Measurements from ENCODE around the gene AMH. TPM values are rescaled to one million over a fixed set of nuclear protein-coding genes. Genes with fewer than 3 reads are reported as not detected.

The AMH gene
- total RNA-seq, 6 experiments from 2014 or later = 0.24 to 1.2 (median 0.59) TPM

GRCh38 chr19:2250766-2251105 is 1.6 kb downstream of the AMH start:
- ATAC-seq = no peak
- no peak overlapping the region for H3K27ac ChIP-seq
- H3K27me3 ChIP-seq = peaks cover 7 to 16% of the 10 kb centered on the region in 2 donors
- TF ChIP-seq, protein P1, sequence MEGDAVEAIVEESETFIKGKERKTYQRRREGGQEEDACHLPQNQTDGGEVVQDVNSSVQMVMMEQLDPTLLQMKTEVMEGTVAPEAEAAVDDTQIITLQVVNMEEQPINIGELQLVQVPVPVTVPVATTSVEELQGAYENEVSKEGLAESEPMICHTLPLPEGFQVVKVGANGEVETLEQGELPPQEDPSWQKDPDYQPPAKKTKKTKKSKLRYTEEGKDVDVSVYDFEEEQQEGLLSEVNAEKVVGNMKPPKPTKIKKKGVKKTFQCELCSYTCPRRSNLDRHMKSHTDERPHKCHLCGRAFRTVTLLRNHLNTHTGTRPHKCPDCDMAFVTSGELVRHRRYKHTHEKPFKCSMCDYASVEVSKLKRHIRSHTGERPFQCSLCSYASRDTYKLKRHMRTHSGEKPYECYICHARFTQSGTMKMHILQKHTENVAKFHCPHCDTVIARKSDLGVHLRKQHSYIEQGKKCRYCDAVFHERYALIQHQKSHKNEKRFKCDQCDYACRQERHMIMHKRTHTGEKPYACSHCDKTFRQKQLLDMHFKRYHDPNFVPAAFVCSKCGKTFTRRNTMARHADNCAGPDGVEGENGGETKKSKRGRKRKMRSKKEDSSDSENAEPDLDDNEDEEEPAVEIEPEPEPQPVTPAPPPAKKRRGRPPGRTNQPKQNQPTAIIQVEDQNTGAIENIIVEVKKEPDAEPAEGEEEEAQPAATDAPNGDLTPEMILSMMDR (IDR thresholded peaks at IDR 0.05) = no peak
- TF ChIP-seq POLR2A (IDR thresholded peaks at IDR 0.05) = no peak
- no peak for DNase-seq
- intact Hi-C loops (cut with DNase I) = no loop called here
- H3K9me3 ChIP-seq = no peaks in the 10 kb centered on the region
- no peak overlapping the region for H3K4me3 ChIP-seq
- peaks cover 0 to 27% (median 0%) of the 10 kb centered on the region in 4 donors for H3K4me1 ChIP-seq
- H3K36me3 ChIP-seq = peaks cover under 1 to 14% (median 12%) of the 10 kb centered on the region in 4 donors
- no CpG with 5 or more reads among the region's 40 CpGs for WGBS (ENCODE audit: insufficient coverage, low coverage, low lambda C conversion rate, missing lambda C conversion rate)

- WGBS (ENCODE audit: insufficient coverage, low coverage, low lambda C conversion rate, missing lambda C conversion rate) = no CpG with 5 or more reads among the region's 125 CpGs
- ATAC-seq = no peak
- peaks cover 0 to 27% (median 0%) of the 10 kb centered on the region in 4 donors for H3K4me1 ChIP-seq
- no peak for DNase-seq
- H3K4me3 ChIP-seq = no peak overlapping the region
- H3K36me3 ChIP-seq = peaks cover 0 to 11% (median 6%) of the 10 kb centered on the region in 4 donors
- no peak for TF ChIP-seq POLR2A (IDR thresholded peaks at IDR 0.05)
- TF ChIP-seq, protein P1 (IDR thresholded peaks at IDR 0.05) = no peak
- H3K27ac ChIP-seq = no peak overlapping the region
- no peaks in the 10 kb centered on the region for H3K9me3 ChIP-seq
- intact Hi-C loops (cut with DNase I) = no loop called here
- peaks cover 7 to 16% of the 10 kb centered on the region in 2 donors for H3K27me3 ChIP-seq
Measured at GRCh38 chr19:2251106-2252054, 2.3 kb downstream of the AMH start.

- DNase-seq = no peak
- intact Hi-C loops (cut with DNase I) = no loop called here
- no peak overlapping the region for H3K27ac ChIP-seq
- no peaks in the 10 kb centered on the region for H3K9me3 ChIP-seq
- TF ChIP-seq POLR2A (IDR thresholded peaks at IDR 0.05) = no peak
- TF ChIP-seq, protein P1 (IDR thresholded peaks at IDR 0.05) = no peak
- no peak for ATAC-seq
- peaks cover 0 to 5% (median 0%) of the 10 kb centered on the region in 4 donors for H3K36me3 ChIP-seq
- H3K27me3 ChIP-seq = peaks cover 7 to 16% of the 10 kb centered on the region in 2 donors
- WGBS (ENCODE audit: insufficient coverage, low coverage, low lambda C conversion rate, missing lambda C conversion rate) = 12% methylated on average over 25 of the region's 74 CpGs
- H3K4me1 ChIP-seq = peaks cover 0 to 27% (median 0%) of the 10 kb centered on the region in 4 donors
- H3K4me3 ChIP-seq = no peak overlapping the region
Measured at GRCh38 chr19:2252055-2252796, 3.1 kb downstream of the AMH start.

DNA sequence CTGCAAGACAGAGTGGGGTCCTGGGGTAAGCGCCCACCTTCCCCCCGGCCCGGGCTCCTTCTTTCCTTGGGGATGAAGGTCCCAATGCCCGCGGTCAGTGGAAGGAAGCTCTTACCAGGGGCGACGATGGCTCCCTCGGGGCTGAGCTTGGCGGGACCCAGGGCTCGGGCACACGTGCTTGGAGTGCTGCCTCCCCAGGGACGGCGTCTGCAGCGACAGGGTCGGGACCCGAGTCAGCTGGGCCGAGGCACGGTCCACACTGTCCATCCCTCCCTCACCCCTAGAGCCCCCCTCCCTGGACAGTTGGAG is 3.6 kb downstream of the AMH start:
- intact Hi-C loops (cut with DNase I) = no loop called here
- TF ChIP-seq POLR2A (IDR thresholded peaks at IDR 0.05) = no peak
- TF ChIP-seq, protein P1 (IDR thresholded peaks at IDR 0.05) = no peak
- no peak for DNase-seq
- no peak for ATAC-seq
- H3K4me1 ChIP-seq = peaks cover 0 to 27% (median 0%) of the 10 kb centered on the region in 4 donors
- H3K4me3 ChIP-seq = no peak overlapping the region
- H3K27me3 ChIP-seq = peaks cover 7 to 16% of the 10 kb centered on the region in 2 donors
- no peaks in the 10 kb centered on the region for H3K9me3 ChIP-seq
- H3K36me3 ChIP-seq = peaks cover 0 to 1% (median 0%) of the 10 kb centered on the region in 4 donors
- WGBS (ENCODE audit: insufficient coverage, low coverage, low lambda C conversion rate, missing lambda C conversion rate) = no CpG with 5 or more reads among the region's 18 CpGs
- no peak overlapping the region for H3K27ac ChIP-seq

All from right lobe of liver (tissue), 6 donors.